ENCODE data around the gene MS4A8. TPM values are rescaled to one million over a fixed set of nuclear protein-coding genes. Genes with fewer than 3 reads are reported as not detected.
A peak's percentile ranks its signal among the peaks of the same experiment; 100 is the strongest.
"Not testable (repeated sequence)": the region's sequence is repeated elsewhere in the genome, so short reads cannot be mapped to it uniquely, and the experiment has no call there.

Gene MS4A8
- total RNA-seq, 2 donors from 2014 or later, result not detected

DNA sequence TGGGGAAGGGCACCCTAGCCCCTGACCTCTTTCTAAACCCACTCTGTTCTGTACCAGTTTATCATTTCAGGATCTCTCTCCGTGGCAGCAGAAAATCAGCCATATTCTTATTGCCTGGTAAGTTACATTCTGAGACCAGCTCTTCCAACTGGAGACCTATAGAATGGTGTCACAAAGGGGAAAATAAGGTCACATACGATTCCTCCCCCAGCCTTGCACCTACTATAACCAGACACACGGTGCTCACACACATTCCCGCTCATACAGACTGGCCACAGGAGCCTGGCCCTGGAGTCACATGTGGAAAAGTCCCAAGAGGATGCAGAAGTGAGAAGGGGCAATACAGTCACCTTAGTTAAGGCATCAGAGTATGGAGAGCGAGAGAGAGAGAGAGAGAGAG is 7.5 kb downstream of the MS4A8 start:
- Mint-ChIP-seq H3K27ac (no peak overlapping the region), H3K4me3 (no peak overlapping the region), H3K36me3 (ENCODE audit: low read depth) (no peaks in the 10 kb centered on the region), H3K4me1 (no peaks in the 10 kb centered on the region), H3K27me3 (peaks cover 28% of the 10 kb centered on the region)
- DNase-seq, result no peak
- no peaks in the 10 kb centered on the region for H3K9me3 ChIP-seq (ENCODE audit: control insufficient read depth, low read length, poor library complexity, severe bottlenecking)
- no peak for ATAC-seq

DNA sequence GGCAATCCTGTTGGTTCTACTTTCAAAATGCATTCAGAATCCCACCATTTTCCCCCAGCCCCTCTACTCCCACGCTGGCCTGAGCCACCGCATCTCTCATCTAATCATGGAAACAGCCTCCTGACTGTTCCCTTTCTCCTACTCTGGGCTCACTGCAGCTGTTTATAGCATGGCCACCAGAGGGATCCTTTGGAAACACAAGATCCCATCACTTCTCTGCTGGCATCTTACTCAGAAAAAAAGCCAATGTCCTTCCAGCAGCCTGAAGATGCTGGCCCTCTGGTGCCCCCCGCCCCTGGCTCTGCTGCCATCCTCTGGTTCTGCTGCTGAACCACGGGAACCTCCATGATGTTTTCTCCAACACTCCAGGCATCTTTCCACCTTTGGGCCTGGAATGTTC is 11.1 kb downstream of the MS4A8 start:
- Mint-ChIP-seq H3K27me3 (peaks cover 39% of the 10 kb centered on the region), H3K4me1 (no peaks in the 10 kb centered on the region), H3K36me3 (ENCODE audit: low read depth) (no peaks in the 10 kb centered on the region), H3K27ac (no peak overlapping the region), H3K4me3 (no peak overlapping the region)
- no peaks in the 10 kb centered on the region for H3K9me3 ChIP-seq (ENCODE audit: control insufficient read depth, low read length, poor library complexity, severe bottlenecking)
- DNase-seq (no peak), ATAC-seq (no peak)

DNA sequence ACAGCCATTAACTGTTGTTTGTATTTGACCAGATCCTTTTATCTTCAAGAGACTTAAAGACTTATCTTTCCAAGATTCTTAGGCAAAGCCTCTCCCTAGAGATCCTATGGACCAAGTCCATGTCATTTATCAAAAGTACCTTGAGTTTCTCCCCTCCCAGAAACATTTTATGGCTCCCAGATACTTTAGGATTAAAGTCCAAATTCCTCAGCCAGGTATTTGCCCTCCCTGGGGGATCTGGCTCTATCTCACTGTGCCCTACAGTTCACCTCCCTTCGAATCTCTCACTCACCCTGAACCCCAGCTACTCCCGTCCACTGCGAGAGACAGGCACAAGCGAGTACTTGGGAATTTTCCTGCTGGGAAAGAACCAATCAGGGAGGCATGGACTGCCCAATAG is 11.9 kb downstream of the MS4A8 start:
- no peak for ATAC-seq
- no peaks in the 10 kb centered on the region for H3K4me1 Mint-ChIP-seq
- no peak for DNase-seq
- no peaks in the 10 kb centered on the region for H3K36me3 Mint-ChIP-seq (ENCODE audit: low read depth)
- H3K4me3 Mint-ChIP-seq, result no peak overlapping the region
- peaks cover 43% of the 10 kb centered on the region for H3K27me3 Mint-ChIP-seq
- H3K27ac Mint-ChIP-seq, result no peak overlapping the region
- no peaks in the 10 kb centered on the region for H3K9me3 ChIP-seq (ENCODE audit: control insufficient read depth, low read length, poor library complexity, severe bottlenecking)

- not testable (repeated sequence) for DNase-seq; H3K36me3 Mint-ChIP-seq (ENCODE audit: low read depth); ATAC-seq; H3K4me3 Mint-ChIP-seq; H3K27ac Mint-ChIP-seq; H3K9me3 ChIP-seq (ENCODE audit: control insufficient read depth, low read length, poor library complexity, severe bottlenecking); H3K4me1 Mint-ChIP-seq
- peaks cover 35% of the 10 kb centered on the region for H3K27me3 Mint-ChIP-seq
Measured at GRCh38 chr11:60713423-60713822, 14.0 kb downstream of the MS4A8 start.

GRCh38 chr11:60717956-60718355 is 18.5 kb downstream of the MS4A8 start:
- no peaks in the 10 kb centered on the region for H3K9me3 ChIP-seq (ENCODE audit: control insufficient read depth, low read length, poor library complexity, severe bottlenecking)
- Mint-ChIP-seq H3K4me1 (no peaks in the 10 kb centered on the region), H3K4me3 (no peak overlapping the region), H3K27ac (no peak overlapping the region), H3K27me3 (peaks cover 48% of the 10 kb centered on the region), H3K36me3 (ENCODE audit: low read depth) (peaks cover 2% of the 10 kb centered on the region)
- ATAC-seq (no peak), DNase-seq (no peak)

GRCh38 chr11:60718524-60719316 is 19.3 kb downstream of the MS4A8 start:
- H3K27me3 Mint-ChIP-seq, result peaks cover 52% of the 10 kb centered on the region
- ATAC-seq, result no peak

DNA sequence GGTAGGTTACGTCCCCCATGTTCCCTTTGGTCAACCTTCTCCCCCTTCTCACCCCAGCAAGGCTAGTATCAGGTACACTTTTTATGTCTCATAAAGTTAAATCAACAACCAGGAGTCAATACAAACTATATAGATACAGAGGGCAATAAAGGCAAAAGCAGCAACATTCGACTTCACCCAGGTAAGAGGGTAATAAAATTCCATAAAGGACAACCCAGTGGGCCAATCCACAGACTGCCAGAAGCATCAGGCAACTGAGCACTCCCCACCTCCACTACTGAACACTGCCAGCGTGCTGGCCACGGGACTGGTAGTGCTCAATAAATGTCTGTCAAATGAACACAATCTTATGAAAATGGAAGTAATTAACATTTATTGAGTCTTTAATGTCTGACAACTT is 20.0 kb downstream of the MS4A8 start:
- DNase-seq, result no peak
- no peaks in the 10 kb centered on the region for H3K4me1 Mint-ChIP-seq

More at GRCh38 chr11:60718524-60719316, 19.3 kb downstream of the MS4A8 start:
- no peak for DNase-seq
- Mint-ChIP-seq H3K4me3 (no peak overlapping the region), H3K36me3 (ENCODE audit: low read depth) (peaks cover 2% of the 10 kb centered on the region), H3K27ac (no peak overlapping the region), H3K4me1 (no peaks in the 10 kb centered on the region)
- H3K9me3 ChIP-seq (ENCODE audit: control insufficient read depth, low read length, poor library complexity, severe bottlenecking), result no peaks in the 10 kb centered on the region

GRCh38 chr11:60720460-60720859 is 21.0 kb downstream of the MS4A8 start:
- H3K36me3 Mint-ChIP-seq (ENCODE audit: low read depth), result peaks cover 2% of the 10 kb centered on the region
- H3K4me3 Mint-ChIP-seq, result no peak overlapping the region
- no peak overlapping the region for H3K27ac Mint-ChIP-seq
- ATAC-seq, result no peak
- H3K4me1 Mint-ChIP-seq, result no peaks in the 10 kb centered on the region
- no peaks in the 10 kb centered on the region for H3K9me3 ChIP-seq (ENCODE audit: control insufficient read depth, low read length, poor library complexity, severe bottlenecking)
- DNase-seq, result no peak
- H3K27me3 Mint-ChIP-seq, result peaks cover 47% of the 10 kb centered on the region

More for the DNA sequence above, 20.0 kb downstream of the MS4A8 start:
- peaks cover 57% of the 10 kb centered on the region for H3K27me3 Mint-ChIP-seq
- H3K36me3 Mint-ChIP-seq (ENCODE audit: low read depth), result peaks cover 2% of the 10 kb centered on the region
- no peaks in the 10 kb centered on the region for H3K9me3 ChIP-seq (ENCODE audit: control insufficient read depth, low read length, poor library complexity, severe bottlenecking)
- no peak overlapping the region for H3K4me3 Mint-ChIP-seq
- no peak for ATAC-seq
- H3K27ac Mint-ChIP-seq, result no peak overlapping the region

GRCh38 chr11:60724420-60724819 is 25.0 kb downstream of the MS4A8 start, which contains the start of gene MS4A18:
Gene MS4A18, plus strand, starts transcription at chr11:60724720.
- H3K9me3 ChIP-seq (ENCODE audit: control insufficient read depth, low read length, poor library complexity, severe bottlenecking), result no peaks in the 10 kb centered on the region
- no peak for DNase-seq
- Mint-ChIP-seq H3K27me3 (peaks cover 53% of the 10 kb centered on the region), H3K4me3 (no peak within 1 kb of the TSS), H3K27ac (no peak within 1 kb of the TSS), H3K4me1 (no peaks in the 10 kb centered on the region), H3K36me3 (ENCODE audit: low read depth) (peaks cover 5% of the 10 kb centered on the region)
- ATAC-seq, result no peak

GRCh38 chr11:60725592-60725991 is 26.2 kb downstream of the MS4A8 start:
- Mint-ChIP-seq H3K27ac (no peak overlapping the region), H3K27me3 (peaks cover 60% of the 10 kb centered on the region), H3K4me1 (no peaks in the 10 kb centered on the region), H3K36me3 (ENCODE audit: low read depth) (peaks cover 5% of the 10 kb centered on the region), H3K4me3 (no peak overlapping the region)
- DNase-seq, result no peak
- ATAC-seq, result no peak
- no peaks in the 10 kb centered on the region for H3K9me3 ChIP-seq (ENCODE audit: control insufficient read depth, low read length, poor library complexity, severe bottlenecking)

- H3K9me3 ChIP-seq (ENCODE audit: control insufficient read depth, low read length, poor library complexity, severe bottlenecking), result no peaks in the 10 kb centered on the region
- Mint-ChIP-seq H3K27ac (peak overlapping the region; percentile 54), H3K4me1 (peaks cover 3% of the 10 kb centered on the region), H3K4me3 (no peak overlapping the region), H3K27me3 (peaks cover 54% of the 10 kb centered on the region), H3K36me3 (ENCODE audit: low read depth) (peaks cover 5% of the 10 kb centered on the region)
- no peak for ATAC-seq
- DNase-seq, result no peak
Measured at GRCh38 chr11:60731586-60731985, 32.2 kb downstream of the MS4A8 start.

DNA sequence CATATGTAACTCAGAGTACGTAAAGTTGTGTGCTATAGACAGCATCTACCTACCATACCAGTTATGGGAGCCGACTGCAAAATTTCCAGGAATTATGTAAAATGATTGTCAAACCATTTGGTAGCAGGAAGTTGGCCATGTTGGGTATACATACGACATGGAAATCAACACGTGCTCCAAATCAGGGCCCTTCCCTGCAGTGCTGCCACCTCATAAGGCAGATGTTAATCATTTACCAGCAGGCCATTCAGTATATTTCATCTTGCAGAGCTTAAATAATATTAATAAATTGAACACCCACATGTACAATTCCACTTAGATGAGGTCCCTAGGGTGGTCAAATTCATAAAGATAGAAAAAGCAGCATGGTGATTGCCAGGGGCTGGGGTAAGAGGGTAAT is 34.9 kb downstream of the MS4A8 start:
- Mint-ChIP-seq H3K4me1 (peaks cover 3% of the 10 kb centered on the region), H3K27ac (no peak overlapping the region), H3K4me3 (no peak overlapping the region), H3K36me3 (ENCODE audit: low read depth) (peaks cover 2% of the 10 kb centered on the region), H3K27me3 (peaks cover 57% of the 10 kb centered on the region)
- ATAC-seq (no peak), DNase-seq (no peak)
- H3K9me3 ChIP-seq (ENCODE audit: control insufficient read depth, low read length, poor library complexity, severe bottlenecking), result no peaks in the 10 kb centered on the region

DNA sequence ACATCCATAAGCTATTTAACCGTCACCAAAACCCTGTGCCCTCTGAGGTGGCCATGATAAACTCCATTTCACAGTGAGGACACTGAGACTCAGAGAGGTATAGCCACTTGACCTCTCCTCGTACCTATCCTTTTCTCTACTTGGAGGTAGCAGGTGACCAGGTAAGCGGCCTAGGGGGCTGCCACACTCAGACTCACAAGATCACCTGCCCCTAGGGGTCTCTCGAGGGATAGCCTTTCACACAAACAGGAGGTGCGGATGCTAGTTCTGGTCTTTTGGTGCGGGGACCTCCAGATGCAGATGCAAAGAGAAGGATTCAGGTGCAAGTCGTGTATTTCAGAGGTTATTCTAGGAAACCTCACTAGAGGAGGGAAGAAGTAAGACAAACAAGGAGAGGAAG is 39.7 kb downstream of the MS4A8 start:
- DNase-seq (no peak), ATAC-seq (no peak)
- Mint-ChIP-seq H3K4me3 (no peak overlapping the region), H3K36me3 (ENCODE audit: low read depth) (peaks cover 2% of the 10 kb centered on the region), H3K4me1 (no peaks in the 10 kb centered on the region), H3K27ac (no peak overlapping the region), H3K27me3 (peaks cover 39% of the 10 kb centered on the region)
- H3K9me3 ChIP-seq (ENCODE audit: control insufficient read depth, low read length, poor library complexity, severe bottlenecking), result no peaks in the 10 kb centered on the region

- no peak overlapping the region for H3K27ac Mint-ChIP-seq
- peaks cover 45% of the 10 kb centered on the region for H3K27me3 Mint-ChIP-seq
- ATAC-seq (no peak), DNase-seq (no peak)
- H3K36me3 Mint-ChIP-seq (ENCODE audit: low read depth), result peaks cover 2% of the 10 kb centered on the region
- no peaks in the 10 kb centered on the region for H3K4me1 Mint-ChIP-seq
- H3K4me3 Mint-ChIP-seq, result no peak overlapping the region
- no peaks in the 10 kb centered on the region for H3K9me3 ChIP-seq (ENCODE audit: control insufficient read depth, low read length, poor library complexity, severe bottlenecking)
Measured at GRCh38 chr11:60740573-60740972, 41.2 kb downstream of the MS4A8 start.

All from T-helper 17 cell (primary cell).